ENCODE results near the gene ATP2B2.

Gene ATP2B2

DNA sequence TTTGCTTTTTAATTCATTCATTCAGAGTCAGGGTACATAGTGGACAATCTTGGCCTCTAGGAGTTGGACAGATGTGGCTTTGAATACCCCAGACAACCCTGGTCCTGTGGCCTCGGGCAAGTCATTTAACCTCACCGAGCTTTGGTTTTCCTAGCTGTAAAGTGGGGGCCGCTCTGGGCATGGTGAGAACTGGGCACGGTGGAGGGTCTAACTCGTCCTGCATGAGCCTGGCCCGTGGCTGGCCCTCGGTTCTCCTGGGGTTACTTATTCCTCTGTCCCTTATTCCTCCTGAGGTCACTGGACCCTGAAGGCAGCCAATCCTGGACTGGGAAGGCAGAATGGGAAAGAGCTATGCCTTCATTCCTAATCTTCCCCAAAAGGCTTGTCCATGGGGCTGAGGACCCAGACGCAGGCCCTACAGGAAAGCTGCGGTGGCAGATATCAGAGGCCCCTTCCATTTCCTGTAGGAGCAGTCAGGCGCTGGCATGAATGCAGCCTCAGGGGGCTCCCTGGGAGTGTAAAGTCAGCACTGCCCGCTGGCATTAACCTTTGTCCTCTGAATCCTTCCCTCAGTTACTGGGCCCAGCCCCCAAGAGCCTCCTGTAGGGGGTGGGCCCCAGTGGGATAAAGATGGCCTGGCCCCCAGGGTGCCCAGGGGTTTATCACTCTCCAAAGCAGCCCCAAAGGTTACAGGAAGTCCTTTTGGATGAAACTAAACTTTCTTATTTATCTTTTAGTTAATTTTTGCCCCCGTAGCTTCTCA lies 166.6 kb downstream of the ATP2B2 start:
- FAIRE-seq: no peak

DNA sequence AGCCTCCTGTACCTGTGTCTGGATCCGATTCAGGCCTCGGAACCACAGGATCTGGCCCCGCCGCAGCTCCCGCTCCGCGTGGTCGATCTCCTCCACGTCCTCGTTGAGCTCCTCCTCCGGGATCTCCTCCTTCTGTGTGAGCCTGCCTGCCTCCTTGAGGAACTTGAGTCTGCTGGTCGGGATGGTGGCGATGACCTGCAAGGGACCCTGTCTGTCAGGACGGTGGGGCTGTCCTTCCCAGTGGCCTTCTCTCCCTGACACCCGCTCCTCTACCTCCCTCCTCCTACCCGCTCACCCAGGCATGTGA lies 167.3 kb downstream of the ATP2B2 start:
- FAIRE-seq: no peak

DNA sequence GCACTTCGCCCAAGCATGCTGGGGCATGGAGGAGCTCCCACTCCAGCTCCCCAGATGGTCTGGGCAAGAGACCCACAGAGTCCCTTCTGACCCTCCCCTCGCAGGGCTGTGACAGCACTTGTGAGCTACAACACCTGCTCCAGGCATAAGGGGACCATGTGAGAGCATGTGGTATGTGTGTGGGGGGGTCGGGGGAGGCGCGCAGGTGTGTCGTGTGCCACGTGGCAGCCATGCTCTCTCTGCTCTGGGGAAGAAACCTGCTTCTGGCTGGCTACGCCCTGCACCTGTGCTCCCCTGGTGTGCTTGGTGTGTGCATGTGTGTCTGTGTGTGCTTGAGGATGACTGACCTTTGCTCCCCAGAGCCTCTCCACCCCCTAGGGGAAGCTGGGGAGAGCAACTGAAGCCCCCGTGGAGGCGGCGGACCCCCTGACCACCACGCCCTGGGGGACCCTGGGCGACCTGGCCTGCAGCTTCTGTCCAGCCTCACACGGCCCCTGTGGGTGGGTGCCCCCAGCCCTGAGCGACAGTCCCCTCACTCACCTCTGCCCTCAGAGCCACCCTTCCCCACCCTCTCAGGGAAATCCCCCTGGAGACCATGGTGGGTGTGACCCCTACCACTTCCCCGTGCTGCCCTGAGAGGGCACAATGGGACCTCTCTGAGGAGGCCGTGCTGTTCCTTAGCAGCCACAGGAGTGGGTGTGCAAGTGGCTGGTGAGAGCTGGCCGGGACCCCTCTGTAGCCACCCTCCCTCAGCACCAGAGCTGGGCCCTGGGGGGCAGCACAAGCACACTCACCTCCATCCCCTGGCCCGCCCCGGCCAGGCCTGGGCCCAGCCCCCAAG lies 167.8 kb downstream of the ATP2B2 start:
- FAIRE-seq: no peak

DNA sequence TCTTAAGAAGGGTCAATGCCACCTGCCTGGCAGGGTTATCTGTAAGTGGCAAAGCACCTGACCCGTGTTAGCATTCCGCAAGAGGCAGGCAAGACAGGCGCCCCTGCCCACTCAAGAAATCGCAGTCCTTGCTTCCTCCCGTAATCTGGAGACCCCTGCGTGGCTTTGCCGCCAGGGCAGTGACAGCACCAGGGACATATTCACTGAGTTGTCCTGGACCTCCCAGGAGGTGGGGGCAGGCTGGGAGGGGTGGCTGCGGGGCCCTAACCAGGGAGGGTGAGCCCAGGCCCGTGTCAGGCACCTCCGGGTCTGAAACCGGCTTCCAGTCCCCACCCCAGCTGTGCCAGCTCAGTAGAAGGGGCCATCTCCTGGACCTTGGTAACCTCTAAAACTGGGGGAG lies 168.6 kb downstream of the ATP2B2 start:
- no peak for FAIRE-seq

GRCh38 chr3:10335871-10336622 lies 169.3 kb downstream of the ATP2B2 start:
- FAIRE-seq: no peak

GRCh38 chr3:10335190-10335738 lies 170.1 kb downstream of the ATP2B2 start:
- FAIRE-seq: no peak

- FAIRE-seq: no peak
These were observed 170.9 kb downstream of the ATP2B2 start for GRCh38 chr3:10334459-10334858.

- FAIRE-seq: no peak
These were observed 171.3 kb downstream of the ATP2B2 start for GRCh38 chr3:10334042-10334441.

GRCh38 chr3:10333349-10333650 lies 172.1 kb downstream of the ATP2B2 start:
- FAIRE-seq: no peak

DNA sequence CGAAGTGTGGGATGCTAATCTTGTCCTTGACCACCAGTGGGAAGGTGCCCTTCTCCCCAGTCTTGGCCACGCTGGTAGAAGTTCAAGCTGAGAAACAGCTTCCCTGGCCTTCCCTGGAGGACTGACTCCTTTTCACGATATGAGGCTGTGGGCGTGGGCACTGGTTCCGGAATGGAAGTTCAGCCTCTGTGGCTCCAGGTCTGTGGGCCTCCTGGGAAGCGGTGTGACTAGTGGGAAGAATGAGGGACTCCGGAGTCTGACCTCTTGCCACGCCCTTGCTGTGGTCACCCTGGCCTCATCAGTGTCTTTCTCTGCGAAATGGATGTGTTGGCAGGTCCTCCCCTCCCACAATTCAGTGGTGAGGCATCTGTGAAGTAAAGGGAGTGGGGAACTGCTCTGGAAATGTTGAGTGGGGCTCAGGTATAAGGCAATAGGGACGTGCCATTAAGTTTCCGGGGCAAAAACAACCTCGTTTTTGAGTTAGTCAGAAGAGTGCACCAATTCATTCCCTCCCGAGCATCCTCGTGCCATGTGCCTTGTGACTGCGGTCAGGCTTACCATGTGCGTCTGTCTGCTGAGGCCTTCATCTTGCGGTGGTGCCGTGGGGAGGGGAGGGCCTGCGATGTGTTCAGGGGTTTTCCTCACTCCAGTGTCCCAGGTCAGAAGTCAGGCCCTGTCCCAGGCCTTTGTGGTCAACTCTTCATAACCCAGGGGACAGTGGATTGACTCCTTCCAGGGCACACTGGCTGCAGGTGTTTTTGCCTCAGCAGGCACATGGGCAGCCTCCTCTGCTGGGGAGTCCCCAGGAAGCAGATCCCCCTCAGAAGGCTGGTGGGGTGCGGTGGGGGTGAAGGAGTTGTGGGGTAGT lies 172.7 kb downstream of the ATP2B2 start:
- no peak for FAIRE-seq

DNA sequence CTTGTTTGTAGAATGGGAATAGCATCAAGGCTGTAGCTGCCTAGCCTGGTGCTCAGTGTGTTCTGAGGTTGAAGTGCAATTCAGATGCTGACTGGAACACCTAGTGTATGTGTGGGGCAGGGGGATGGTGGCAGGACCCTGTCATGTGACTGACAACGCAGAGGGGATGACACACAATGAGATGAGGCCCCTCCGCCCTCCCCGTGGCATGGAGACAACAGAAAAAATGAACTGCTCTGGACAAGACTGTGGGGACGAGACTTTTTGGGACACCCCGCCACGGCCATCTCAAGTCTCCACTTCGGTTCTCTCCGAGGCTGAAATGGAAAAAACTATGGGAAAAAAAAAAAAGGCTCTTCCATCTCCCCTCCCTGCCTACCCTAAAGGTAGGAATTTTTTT lies 174.1 kb downstream of the ATP2B2 start:
- no peak for FAIRE-seq

GRCh38 chr3:10330319-10330718 lies 175.1 kb downstream of the ATP2B2 start:
- no peak for FAIRE-seq

- FAIRE-seq: no peak
These were observed 175.8 kb downstream of the ATP2B2 start for GRCh38 chr3:10329495-10330015.

- FAIRE-seq: no peak
These were observed 176.8 kb downstream of the ATP2B2 start for GRCh38 chr3:10328460-10329071.

DNA sequence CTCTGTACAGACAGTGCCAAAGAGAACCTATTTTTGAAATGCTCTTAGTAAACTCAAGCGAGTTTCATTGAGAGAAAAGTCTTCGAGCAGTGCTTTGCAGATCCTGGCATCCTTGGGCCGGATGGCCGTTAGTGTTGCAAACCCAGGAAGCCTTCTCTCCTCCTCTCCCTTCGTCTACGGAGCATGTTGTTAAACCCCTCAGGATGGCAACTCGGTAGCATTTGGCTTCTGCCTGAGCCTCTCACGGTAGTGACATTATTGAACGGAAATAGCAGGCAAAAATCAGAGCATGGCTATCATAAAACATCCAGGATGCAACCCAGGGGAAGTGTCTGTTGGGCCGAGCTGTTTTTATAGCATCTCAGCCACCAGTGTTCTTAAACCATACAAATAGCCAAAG lies 177.8 kb downstream of the ATP2B2 start:
- FAIRE-seq: no peak

DNA sequence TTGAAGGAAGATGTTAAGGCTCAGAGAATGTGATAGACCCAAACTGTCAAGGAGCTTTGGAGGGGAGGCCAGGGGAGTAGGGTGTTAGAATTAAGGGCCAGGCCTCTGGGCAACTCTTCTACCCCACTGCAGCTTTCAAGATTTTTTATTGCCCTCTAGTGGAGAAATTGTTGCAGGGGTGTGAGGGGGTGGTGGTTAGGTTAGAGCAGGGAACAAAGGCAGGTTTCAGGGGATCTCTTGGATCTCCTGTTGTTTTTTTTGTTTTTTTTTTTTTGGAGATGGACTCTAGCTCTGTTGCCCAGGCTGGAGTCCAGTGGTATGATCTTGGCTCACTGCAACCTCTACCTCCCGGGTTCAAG lies 183.1 kb downstream of the ATP2B2 start:
- FAIRE-seq: no peak

DNA sequence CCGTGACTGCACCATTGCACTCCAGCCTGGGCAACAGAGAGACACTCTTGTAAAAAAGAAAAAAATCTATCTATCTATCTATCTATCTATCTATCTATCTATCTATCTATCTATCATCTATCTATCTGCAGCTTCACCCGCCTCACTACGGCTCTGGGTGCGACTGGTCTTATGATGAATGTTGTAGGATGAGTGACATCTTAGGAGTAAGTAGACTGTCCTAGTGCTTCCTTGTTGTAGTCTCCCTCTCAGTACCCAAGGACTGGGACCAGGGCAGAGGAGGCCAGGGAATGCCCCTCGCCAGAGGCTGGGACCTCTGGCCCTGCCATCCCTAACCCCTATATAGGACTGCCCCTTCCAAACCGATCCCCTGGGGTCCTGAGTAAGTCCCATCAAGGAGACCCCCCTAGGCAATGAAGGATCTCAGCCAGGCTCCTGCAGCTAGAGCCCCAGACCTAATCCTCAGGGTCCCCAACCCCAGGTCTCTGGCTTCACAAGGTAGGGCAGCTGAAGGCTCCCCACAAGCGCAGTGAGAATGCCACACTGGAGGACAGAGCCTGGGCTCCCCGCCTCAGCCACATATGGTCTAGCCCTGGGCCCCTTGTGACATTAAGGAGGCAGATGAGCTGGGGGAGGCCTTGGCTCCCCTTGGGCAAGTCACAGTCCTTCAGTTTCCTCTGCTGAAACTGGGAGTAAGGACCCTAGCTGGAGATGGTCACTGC lies 183.6 kb downstream of the ATP2B2 start:
- FAIRE-seq: no peak

- FAIRE-seq: no peak
These were observed 185.1 kb downstream of the ATP2B2 start for GRCh38 chr3:10320320-10320677.

GRCh38 chr3:10319804-10320203 lies 185.6 kb downstream of the ATP2B2 start:
- no peak for FAIRE-seq

- FAIRE-seq: no peak
These were observed 186.1 kb downstream of the ATP2B2 start for GRCh38 chr3:10319251-10319650.

GRCh38 chr3:10317961-10318350 lies 187.4 kb downstream of the ATP2B2 start:
- no peak for FAIRE-seq
